Measurements from ENCODE around the gene MFN2.

The MFN2 gene

DNA sequence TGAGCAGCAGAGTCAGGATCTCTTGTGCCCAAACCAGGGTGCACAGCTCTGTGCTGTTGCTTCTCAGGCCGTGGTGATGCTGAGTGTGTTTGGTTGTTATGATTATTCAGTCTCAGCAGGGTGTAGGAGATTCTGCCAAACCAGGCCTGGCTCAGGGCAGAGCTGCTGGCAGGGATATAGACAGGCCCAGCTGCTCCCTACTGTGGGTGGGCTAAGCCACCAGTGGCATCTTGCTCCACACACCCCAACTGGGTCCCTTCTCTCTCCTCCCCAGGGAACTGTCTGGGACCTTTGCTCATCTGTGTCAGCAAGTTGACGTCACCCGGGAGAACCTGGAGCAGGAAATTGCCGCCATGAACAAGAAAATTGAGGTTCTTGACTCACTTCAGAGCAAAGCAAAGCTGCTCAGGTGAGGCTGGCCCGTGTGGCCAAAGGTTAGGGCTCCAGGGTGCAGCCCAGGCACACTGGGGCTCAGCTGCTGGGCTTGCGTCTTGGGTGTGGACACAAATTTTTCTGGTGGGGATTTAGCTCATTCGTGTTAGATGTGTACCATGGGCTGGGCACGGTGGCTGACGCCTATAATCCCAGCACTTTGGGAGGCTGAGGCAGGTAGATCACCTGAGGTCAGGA, 29.2 kb downstream of the MFN2 start:
- in situ Hi-C loops (cut with HindIII; ENCODE audit: low pct_unique_long_range_greater_than_20kb, low sequenced_read_pairs), result no loop called here
- TF ChIP-seq JUND (IDR thresholded peaks at IDR 0.05; ENCODE audit: low read depth), result no peak
- DNase-seq (ENCODE audit: low read depth in 1 of 2, low spot score in 1 of 2), result no peak

DNA sequence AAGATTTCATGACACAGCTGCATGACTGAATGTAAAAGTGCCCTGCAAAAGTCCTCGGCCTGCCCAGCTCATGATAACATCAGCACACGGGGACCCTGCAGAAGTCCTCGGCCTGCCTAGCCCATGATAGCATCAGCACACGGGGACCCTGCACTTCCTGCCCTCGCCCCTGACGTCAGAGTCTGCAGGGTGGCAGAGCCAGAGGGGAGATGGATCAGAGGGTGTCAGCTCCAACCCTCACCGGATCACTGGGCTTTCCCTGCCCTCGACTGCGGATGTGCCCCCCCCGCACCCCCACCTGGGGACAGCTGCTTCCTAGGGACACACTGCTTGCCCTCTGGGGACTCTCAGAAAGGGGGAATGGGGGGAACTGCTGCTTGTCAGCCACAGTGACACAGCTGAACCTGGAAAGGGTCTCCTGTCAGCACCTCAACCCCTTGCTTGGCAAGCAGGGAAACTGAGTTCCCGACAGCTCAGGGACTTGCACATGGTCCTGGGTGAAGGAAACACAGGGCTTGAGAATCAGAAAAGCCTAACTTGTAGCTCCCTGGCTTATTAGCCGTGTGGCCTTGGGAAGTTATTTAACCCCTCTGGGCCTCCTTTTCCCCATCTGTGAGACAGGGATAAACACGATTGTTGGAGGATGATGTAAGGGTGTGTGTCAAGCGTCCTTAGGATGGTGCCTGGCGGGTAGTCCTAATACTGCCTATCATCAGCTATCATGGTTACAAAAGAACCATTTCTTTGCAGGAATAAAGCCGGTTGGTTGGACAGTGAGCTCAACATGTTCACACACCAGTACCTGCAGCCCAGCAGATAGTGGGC, 30.7 kb downstream of the MFN2 start:
- in situ Hi-C loops (cut with HindIII; ENCODE audit: low pct_unique_long_range_greater_than_20kb, low sequenced_read_pairs), result no loop called here

DNA sequence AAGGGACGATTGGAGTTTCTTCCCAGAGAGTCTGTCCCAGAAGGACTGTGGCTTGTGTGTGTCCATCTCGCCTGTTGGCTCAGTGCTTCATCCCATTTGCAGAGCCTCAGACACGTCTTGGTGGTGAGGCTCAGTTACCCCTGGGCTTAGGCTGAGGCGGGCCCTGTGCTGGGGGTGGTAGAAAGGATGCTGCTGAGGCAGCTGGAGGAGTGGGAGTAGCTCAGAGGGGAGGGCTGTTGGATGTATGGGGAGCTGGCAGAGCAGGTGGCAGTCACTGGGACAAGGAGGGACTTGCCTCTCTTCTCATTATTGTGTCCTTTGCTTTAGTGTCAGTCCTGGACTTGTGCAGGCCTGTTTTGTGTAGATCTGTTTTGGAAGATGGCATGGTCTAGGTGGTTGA, 31.8 kb downstream of the MFN2 start:
- DNase-seq (ENCODE audit: low read depth in 1 of 2, low spot score in 1 of 2), result no peak
- in situ Hi-C loops (cut with HindIII; ENCODE audit: low pct_unique_long_range_greater_than_20kb, low sequenced_read_pairs), result no loop called here
- TF ChIP-seq JUND (IDR thresholded peaks at IDR 0.05; ENCODE audit: low read depth), result no peak

More for the DNA sequence above, 30.7 kb downstream of the MFN2 start:
- no peak for DNase-seq (ENCODE audit: low read depth in 1 of 2, low spot score in 1 of 2)
- no peak for TF ChIP-seq JUND (IDR thresholded peaks at IDR 0.05; ENCODE audit: low read depth)

DNA sequence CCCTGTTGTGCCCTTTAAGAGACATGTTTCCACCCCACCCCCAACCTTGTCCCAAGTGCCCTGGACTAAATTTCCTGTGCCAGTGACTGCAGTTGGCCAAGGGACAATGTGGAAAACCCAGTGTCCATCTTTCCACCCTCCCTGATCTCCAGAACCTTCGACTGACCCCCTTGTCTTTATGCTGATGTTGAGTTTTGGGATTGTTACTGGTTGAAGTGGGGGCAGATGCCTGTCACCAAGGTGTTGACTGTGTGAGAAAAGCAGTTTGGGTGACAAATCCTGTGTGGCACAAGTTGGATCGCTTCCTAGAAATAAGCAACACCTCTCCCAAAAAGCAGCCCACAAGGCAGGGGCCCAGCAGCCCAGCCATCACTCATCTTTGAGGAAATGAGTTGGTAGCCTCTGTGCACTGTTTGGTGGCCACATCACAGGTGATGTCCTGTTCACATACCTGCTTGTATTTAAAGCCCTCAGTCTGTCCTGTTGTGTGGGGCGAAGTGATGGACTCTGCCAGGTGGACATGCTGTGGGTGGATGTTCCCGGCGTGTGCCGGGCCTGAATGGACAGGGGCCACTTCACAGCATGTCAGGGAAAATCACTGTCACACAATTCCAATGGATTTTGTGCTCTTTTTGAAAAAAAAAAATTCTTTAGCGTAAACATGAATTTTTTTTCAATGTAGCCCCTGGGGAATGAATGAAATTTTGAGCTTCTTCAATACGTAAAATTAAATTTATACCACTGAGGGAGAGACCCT, 32.5 kb downstream of the MFN2 start:
- no peak for TF ChIP-seq JUND (IDR thresholded peaks at IDR 0.05; ENCODE audit: low read depth)
- in situ Hi-C loops (cut with HindIII; ENCODE audit: low pct_unique_long_range_greater_than_20kb, low sequenced_read_pairs), result no loop called here
- no peak for DNase-seq (ENCODE audit: low read depth in 1 of 2, low spot score in 1 of 2)

DNA sequence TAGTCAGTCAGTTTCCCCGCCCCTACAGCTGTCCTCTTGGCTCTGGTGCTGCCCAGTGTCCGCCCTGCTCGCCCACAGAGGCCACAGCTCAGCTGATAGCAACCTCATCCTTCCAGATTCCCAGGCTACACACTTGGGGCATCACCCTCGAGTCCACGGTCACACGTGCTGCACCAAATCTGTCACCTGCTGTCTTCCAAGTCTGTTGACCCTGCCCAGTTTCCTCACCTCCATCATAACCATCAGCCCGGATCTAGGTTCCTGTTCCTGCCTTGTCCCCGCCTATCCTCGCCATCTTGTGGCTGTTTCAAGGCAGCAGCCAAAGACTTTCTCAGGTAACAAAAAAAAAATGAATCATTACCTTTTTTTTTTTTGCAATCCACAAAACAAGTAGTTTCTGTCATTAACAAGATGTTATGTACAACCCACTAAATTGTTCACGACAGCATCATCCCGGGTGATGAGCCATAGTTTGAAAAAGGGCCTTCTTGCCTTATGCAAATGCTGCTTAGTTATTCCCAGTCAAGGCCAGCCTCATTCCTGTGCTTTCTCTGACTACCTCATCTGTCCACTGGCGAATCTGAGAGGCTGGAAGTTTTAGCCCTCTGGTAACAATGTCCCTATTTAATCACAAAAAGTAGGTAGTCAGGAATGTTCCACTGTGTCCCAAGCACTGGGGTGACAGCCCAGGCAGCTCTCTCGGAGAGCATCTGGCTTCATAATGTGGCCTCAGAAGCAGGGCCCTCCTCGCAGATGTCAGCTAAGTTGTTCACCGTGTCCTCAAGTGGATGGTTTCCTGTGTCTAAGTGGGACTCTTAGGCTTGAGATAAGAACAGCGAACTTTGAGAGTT, 34.1 kb downstream of the MFN2 start:
- in situ Hi-C loops (cut with HindIII; ENCODE audit: low pct_unique_long_range_greater_than_20kb, low sequenced_read_pairs), result no loop called here
- TF ChIP-seq JUND (IDR thresholded peaks at IDR 0.05; ENCODE audit: low read depth), result no peak
- DNase-seq (ENCODE audit: low read depth in 1 of 2, low spot score in 1 of 2), result no peak

DNA sequence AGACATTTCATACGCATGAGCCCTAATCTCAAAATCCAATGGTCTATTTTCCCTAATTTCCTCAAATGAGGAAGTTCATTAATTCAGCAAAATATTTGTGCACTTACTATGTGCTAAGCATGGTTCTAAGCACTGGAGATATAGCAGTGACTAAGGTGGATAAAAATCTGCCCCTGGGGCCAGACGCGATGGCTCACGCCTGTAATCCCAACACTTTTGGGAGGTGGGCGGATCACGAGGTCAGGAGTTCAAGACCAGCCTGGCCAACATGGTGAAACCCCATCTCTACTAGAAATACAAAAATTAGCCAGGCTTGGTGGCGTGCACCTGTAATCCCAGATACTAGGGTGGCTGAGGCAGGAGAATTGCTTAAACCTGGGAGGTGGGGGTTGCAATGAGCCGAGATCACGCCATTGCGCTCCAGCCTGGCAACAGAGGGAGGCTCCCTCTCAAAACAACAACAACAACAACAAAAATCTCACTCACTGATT, 34.8 kb downstream of the MFN2 start:
- no peak for DNase-seq (ENCODE audit: low read depth in 1 of 2, low spot score in 1 of 2)
- in situ Hi-C loops (cut with HindIII; ENCODE audit: low pct_unique_long_range_greater_than_20kb, low sequenced_read_pairs), result no loop called here
- TF ChIP-seq JUND (IDR thresholded peaks at IDR 0.05; ENCODE audit: low read depth), result no peak

DNA sequence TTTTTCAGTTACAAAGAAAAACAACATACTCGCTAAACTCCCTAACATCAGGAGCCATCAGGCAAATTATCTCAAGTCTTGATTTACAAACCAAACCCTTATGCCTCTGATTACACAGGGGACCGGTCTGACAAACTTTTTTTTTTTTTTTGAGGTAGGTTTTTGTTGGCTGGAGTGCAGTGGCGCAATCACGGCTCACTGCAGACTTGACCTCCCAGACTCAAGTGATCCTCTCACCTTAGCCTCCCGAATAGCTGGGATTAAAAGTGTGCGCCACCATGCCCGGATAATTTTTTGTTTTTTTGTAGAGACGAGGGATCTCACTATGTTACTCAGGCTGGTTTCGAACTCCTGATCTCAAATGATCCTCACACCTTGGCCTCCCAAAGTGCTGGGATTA, 35.3 kb downstream of the MFN2 start:
- no peak for DNase-seq (ENCODE audit: low read depth in 1 of 2, low spot score in 1 of 2)
- TF ChIP-seq JUND (IDR thresholded peaks at IDR 0.05; ENCODE audit: low read depth), result no peak
- in situ Hi-C loops (cut with HindIII; ENCODE audit: low pct_unique_long_range_greater_than_20kb, low sequenced_read_pairs), result no loop called here

DNA sequence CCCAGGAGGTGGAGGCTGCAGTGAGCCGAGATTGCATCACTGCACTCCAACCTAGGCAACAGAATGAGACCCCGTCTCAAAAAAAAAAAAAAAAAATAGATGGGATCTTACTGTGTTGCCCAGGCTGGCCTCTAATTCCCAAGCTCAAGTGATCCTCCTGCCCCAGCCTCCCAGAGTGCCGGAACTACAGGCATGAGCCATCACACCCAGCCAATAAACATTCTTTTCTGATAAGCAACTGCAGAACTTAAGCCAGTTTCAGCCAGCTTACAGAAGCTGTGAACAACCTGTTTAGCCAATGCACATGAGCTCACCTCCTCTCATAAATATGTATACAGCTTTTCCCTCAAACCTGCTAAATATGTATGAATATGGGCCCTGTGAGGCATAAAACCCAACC, 35.9 kb downstream of the MFN2 start:
- no peak for DNase-seq (ENCODE audit: low read depth in 1 of 2, low spot score in 1 of 2)
- no peak for TF ChIP-seq JUND (IDR thresholded peaks at IDR 0.05; ENCODE audit: low read depth)
- in situ Hi-C loops (cut with HindIII; ENCODE audit: low pct_unique_long_range_greater_than_20kb, low sequenced_read_pairs), result no loop called here

DNA sequence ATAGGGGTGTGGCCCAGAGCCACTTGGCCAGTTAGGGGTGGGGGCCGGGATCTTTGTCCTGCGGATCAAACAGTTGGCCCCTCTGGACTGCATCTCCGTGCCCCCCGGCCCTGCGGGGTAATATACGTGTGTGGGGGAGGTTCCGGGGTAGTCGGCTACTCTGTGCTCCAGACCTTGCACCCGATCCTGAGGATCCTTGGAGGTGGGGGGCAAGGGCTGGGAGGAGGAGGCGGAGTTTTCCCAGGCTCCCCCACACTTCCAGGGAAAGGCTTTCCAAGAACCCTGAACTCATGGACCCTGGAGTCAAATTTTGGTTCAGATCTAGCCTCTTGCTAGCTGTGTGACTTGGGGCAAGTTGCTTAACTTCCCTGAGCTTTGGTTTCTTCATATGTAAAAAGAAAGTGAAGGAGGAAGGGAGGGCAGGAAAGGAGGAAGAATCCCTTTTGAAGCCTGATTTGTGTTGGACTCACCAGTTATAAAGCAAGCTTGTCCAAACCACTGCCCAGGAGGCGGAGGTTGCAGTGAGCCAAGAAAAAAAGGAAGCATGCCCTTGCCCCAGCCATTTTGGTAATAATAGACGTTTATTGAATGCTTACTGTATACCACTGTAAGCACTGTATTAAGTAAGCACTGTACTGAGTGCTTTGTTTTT, 39.7 kb downstream of the MFN2 start:
- no peak for DNase-seq (ENCODE audit: low read depth in 1 of 2, low spot score in 1 of 2)
- no peak for TF ChIP-seq JUND (IDR thresholded peaks at IDR 0.05; ENCODE audit: low read depth)
- in situ Hi-C loops (cut with HindIII; ENCODE audit: low pct_unique_long_range_greater_than_20kb, low sequenced_read_pairs), result no loop called here

DNA sequence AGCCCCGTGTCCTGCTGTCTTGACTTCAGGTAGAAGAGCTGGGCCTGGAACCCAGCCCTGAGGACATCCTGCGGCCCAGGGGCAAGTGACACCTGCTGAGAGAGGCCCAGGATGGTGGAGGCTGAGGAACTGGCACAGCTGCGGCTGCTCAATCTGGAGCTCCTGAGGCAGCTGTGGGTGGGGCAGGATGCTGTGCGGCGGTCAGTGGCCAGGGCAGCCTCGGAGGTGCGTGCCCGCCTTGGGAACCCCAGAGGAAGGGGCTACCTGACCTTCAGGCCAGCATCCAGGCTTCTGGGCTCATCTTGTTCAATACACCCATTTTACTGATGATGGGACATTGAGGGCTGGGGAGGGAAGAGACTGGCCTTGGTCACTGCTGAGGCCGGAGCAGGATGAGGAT, 41.4 kb downstream of the MFN2 start:
- no peak for DNase-seq (ENCODE audit: low read depth in 1 of 2, low spot score in 1 of 2)
- TF ChIP-seq JUND (IDR thresholded peaks at IDR 0.05; ENCODE audit: low read depth), result no peak
- in situ Hi-C loops (cut with HindIII; ENCODE audit: low pct_unique_long_range_greater_than_20kb, low sequenced_read_pairs), result no loop called here

DNA sequence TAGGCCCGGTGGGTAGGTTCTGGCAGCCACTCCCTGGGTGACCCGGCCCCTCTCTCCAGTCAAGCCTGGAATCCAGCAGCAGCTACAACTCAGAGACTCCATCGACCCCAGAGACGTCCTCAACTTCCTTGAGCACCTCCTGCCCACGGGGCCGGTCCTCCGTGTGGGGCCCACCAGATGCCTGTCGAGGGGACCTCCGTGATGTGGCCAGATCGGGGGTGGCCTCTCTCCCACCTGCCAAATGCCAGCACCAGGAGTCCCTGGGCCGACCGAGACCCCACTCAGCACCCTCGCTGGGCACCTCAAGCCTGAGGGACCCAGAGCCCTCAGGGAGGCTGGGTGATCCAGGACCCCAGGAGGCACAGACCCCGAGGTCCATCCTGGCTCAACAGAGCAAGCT, 41.8 kb downstream of the MFN2 start:
- in situ Hi-C loops (cut with HindIII; ENCODE audit: low pct_unique_long_range_greater_than_20kb, low sequenced_read_pairs), result no loop called here
- no peak for DNase-seq (ENCODE audit: low read depth in 1 of 2, low spot score in 1 of 2)
- TF ChIP-seq JUND (IDR thresholded peaks at IDR 0.05; ENCODE audit: low read depth), result no peak

DNA sequence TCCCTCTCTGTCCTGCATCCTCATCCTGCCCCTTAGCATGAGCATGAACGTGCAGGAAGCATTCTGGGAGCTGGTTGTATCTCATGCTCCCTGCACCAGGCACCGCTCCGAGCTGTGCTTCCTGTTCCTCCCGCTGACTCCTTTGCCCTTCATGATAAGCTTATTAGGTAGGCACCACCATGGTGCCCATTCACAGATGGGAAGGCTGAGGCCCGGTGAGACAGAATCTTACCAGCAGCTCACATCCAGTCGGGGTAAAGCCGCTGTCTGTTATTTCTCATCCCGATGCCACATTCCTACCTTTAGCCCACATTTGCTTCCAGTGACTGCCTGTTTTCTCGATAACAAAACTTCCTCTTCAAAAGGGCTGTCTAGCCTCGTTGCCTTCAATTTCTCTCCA, 46.3 kb downstream of the MFN2 start:
- TF ChIP-seq JUND (IDR thresholded peaks at IDR 0.05; ENCODE audit: low read depth), result no peak

More for the DNA sequence above, 46.3 kb downstream of the MFN2 start:
- DNase-seq (ENCODE audit: low read depth in 1 of 2, low spot score in 1 of 2), result no peak
- in situ Hi-C loops (cut with HindIII; ENCODE audit: low pct_unique_long_range_greater_than_20kb, low sequenced_read_pairs), result no loop called here
